ENCODE measurements around the gene PDLIM5. TPM values are rescaled to one million over a fixed set of nuclear protein-coding genes. Genes with fewer than 3 reads are reported as not detected.
"Not testable (repeated sequence)": the region's sequence is repeated elsewhere in the genome, so short reads cannot be mapped to it uniquely, and the experiment has no call there.

Gene PDLIM5
- total RNA-seq, 2 experiments from 2014 or later, result 14.8 to 18.3 TPM

DNA sequence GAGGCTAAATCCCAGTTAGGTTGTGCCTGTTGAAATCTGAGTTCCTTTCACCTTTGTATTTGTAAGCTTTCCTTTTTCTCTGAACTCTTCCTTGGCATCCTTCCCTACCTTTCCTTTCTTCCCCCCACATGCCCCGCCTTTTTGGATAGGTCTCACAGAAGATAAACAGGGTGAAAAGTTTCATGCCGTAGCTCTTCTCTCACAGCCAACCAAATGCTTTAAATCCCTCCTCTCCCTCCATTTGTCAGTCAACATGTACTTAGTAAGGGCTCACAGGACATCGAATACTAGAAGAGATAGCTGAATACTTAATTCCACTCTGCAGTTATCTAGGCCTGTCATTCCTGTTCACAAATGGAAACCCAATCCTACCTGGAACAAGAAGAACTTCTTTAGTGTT, 198.9 kb downstream of the PDLIM5 start:
- no peaks in the 10 kb centered on the region for H3K9me3 Mint-ChIP-seq
- H3K4me3 Mint-ChIP-seq, result no peak overlapping the region
- H3K4me1 Mint-ChIP-seq (ENCODE audit: low read depth), result no peaks in the 10 kb centered on the region
- no peak for ATAC-seq
- no peaks in the 10 kb centered on the region for H3K27me3 Mint-ChIP-seq
- CTCF ChIA-PET, result interaction anchor here (1.4 kb wide), 1 partner anchor 29 kb away, joined by 7 read pairs; no protein-coding TSS in a partner anchor
- no peak for DNase-seq
- intact Hi-C loops (cut with micrococcal nuclease), result no loop called here
- no peak for TF ChIP-seq CTCF (IDR thresholded peaks at IDR 0.05)
- H3K36me3 Mint-ChIP-seq (ENCODE audit: low read depth), result no peaks in the 10 kb centered on the region
- POLR2A ChIA-PET, result no interaction called here
- H3K27ac Mint-ChIP-seq, result no peak overlapping the region

DNA sequence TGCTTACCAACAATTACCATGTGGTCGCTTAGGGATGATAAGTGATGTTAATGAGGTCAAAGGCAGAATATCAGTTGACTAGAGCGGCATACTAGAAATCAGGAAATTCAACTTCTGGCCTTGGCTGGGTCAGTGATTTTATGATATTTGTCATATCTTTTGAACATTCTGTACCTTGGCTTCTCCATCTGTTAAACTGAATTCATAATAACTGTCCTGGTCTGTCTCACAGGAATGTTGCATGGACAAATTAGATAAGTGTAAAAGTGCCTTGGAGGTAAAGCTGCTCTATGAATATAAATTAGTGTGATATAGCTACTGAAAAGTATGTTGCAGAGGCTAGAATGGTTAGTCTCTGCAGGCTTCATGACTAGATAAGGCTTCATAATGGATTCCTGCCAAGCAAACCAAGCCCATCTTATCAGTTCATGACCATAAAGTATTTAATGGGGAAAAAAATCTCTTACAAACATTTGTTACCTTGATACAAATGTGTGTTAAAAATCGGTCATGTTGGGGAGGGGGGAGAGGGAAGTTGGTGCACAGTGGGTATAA, 201.4 kb downstream of the PDLIM5 start:
- H3K27me3 Mint-ChIP-seq, result no peaks in the 10 kb centered on the region
- ChIA-PET CTCF (no interaction called here), POLR2A (no interaction called here)
- ATAC-seq (no peak), DNase-seq (no peak)
- no peak for TF ChIP-seq CTCF (IDR thresholded peaks at IDR 0.05)
- no peaks in the 10 kb centered on the region for H3K4me1 Mint-ChIP-seq (ENCODE audit: low read depth)
- no peak overlapping the region for H3K27ac Mint-ChIP-seq
- intact Hi-C loops (cut with micrococcal nuclease), result no loop called here
- H3K4me3 Mint-ChIP-seq, result no peak overlapping the region
- peaks cover 1% of the 10 kb centered on the region for H3K36me3 Mint-ChIP-seq (ENCODE audit: low read depth)
- H3K9me3 Mint-ChIP-seq, result no peaks in the 10 kb centered on the region

DNA sequence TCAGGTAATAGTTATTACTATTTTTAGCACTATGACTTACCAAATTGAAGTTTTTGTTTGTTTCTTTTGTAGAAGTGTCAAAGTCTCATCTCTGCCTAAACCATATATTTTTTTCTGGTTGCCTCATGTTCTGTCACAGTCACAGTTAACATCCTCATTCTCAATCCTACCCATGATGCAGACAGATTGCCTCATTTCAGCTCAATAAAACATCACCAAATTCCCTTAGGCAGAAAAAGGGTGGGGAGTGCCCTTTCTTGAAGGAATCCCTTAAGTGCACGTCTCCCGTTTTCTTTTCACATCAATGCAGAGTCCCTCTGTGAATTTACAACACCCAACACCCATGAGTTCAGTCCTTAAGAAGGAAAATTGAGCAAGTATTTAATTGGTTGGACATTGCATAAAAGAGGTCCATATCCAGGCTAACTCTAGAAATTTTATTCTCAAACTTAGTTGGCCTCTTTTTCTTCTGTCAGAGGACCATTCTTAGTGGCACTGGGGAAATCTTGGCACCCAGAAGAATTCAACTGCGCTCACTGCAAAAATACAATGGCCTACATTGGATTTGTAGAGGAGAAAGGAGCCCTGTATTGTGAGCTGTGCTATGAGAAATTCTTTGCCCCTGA, 202.4 kb downstream of the PDLIM5 start:
- H3K4me3 Mint-ChIP-seq, result no peak overlapping the region
- no peak for TF ChIP-seq CTCF (IDR thresholded peaks at IDR 0.05)
- no peak overlapping the region for H3K27ac Mint-ChIP-seq
- intact Hi-C loops (cut with micrococcal nuclease), result no loop called here
- H3K27me3 Mint-ChIP-seq, result no peaks in the 10 kb centered on the region
- ChIA-PET CTCF (no interaction called here), POLR2A (no interaction called here)
- ATAC-seq (no peak), DNase-seq (no peak)
- no peaks in the 10 kb centered on the region for H3K4me1 Mint-ChIP-seq (ENCODE audit: low read depth)
- peaks cover 9% of the 10 kb centered on the region for H3K36me3 Mint-ChIP-seq (ENCODE audit: low read depth)
- no peaks in the 10 kb centered on the region for H3K9me3 Mint-ChIP-seq

GRCh38 chr4:94654714-94655113, 203.0 kb downstream of the PDLIM5 start:
- intact Hi-C loops (cut with micrococcal nuclease), result no loop called here
- Mint-ChIP-seq H3K36me3 (ENCODE audit: low read depth) (peaks cover 9% of the 10 kb centered on the region), H3K4me3 (no peak overlapping the region), H3K9me3 (no peaks in the 10 kb centered on the region), H3K27me3 (no peaks in the 10 kb centered on the region), H3K4me1 (ENCODE audit: low read depth) (no peaks in the 10 kb centered on the region), H3K27ac (no peak overlapping the region)
- ChIA-PET CTCF (no interaction called here), POLR2A (no interaction called here)
- no peak for ATAC-seq
- TF ChIP-seq CTCF (IDR thresholded peaks at IDR 0.05), result no peak
- no peak for DNase-seq

DNA sequence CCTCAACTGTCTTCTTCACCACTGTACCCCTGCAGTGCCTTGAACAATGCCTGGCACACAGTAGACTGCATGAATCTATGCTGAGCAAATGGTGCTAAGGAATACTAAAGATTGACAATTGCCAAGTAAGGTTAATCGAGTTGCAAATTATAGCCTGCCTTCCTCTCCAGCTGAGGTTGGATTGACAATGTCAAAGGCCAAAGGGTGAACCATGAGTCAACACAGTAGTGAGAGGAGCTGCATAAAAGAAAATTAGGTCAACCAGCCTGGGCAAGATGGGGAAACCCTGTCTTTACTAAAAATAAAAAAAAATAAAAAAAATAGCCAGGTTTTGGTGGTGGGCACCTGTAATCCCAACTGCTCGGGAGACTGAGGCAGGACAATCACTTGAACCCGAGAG, 208.9 kb downstream of the PDLIM5 start:
- Mint-ChIP-seq H3K27me3 (no peaks in the 10 kb centered on the region), H3K4me3 (no peak overlapping the region), H3K36me3 (ENCODE audit: low read depth) (peaks cover 11% of the 10 kb centered on the region), H3K4me1 (ENCODE audit: low read depth) (no peaks in the 10 kb centered on the region), H3K27ac (no peak overlapping the region), H3K9me3 (no peaks in the 10 kb centered on the region)
- ATAC-seq (no peak), DNase-seq (no peak)
- TF ChIP-seq CTCF (IDR thresholded peaks at IDR 0.05), result no peak
- ChIA-PET CTCF (no interaction called here), POLR2A (no interaction called here)
- intact Hi-C loops (cut with micrococcal nuclease), result no loop called here

DNA sequence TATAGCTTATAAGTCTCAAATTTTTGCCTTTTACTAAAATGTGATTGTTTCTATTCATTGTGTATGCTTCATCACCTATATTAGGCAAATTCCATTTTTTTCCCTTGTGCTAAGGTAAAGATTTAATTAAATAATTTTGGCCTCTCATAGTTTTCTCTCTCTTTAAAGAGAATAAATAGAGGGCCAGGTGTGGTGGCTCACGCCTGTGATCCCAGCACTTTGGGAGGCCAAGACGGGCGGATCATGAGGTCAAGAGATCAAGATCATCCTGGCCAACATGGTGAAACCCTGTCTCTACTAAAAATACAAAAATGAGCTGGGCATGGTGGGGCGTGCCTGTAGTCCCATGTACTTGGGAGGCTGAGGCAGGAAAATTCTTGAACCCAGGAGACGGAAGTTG, 213.3 kb downstream of the PDLIM5 start:
- intact Hi-C loops (cut with micrococcal nuclease); H3K36me3 Mint-ChIP-seq (ENCODE audit: low read depth); H3K9me3 Mint-ChIP-seq; H3K27me3 Mint-ChIP-seq; DNase-seq; CTCF ChIA-PET; H3K4me1 Mint-ChIP-seq (ENCODE audit: low read depth); H3K27ac Mint-ChIP-seq; H3K4me3 Mint-ChIP-seq; ATAC-seq: not testable (repeated sequence)
- POLR2A ChIA-PET, result interaction anchor here (0.7 kb wide), 1 partner anchor 620 kb away, joined by 3 read pairs; no protein-coding TSS in a partner anchor

Measured in activated CD8-positive, alpha-beta T cell treated with anti-CD3 and anti-CD28 coated beads for 36 hours (primary cell).